Measurements from ENCODE around the gene SORCS2.

DNA sequence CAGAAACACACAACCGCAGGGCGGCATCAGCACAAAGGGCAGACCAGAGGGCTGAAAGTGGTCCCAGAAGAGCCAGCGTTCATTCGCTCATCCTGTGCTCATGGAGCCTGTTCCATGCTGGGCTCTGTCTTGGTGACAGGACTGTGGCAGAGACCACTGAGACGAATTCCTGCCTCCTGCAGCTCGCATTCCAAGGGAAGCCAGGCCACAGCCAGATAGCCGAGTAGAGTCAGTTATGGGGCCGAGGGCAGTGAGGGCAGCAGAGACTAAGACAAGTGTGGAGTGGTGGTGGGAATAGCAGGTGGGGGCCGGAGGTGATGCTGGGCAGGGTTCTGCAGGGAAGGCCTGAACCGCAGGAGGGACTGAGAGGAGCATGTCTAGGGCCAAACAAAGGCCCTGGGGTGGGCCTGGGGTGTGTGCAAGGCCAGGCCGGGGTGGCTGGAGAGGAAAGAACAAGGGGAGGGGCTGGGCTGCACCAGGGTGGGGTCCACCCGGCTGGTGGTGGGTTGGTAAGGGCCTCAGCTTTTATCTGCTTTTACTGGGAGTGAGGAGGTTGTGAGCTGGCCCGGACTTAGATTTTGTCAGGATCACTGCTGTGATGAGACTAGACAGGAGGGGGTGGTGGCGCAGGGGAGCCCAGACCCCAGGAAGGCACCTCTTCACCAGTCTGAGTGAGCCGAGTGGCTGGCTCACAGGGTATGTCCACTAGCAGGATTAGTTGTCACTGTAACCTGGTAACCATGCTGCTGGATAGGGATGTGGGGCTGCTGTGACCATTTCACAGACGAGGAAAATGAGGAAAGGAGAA lies 236.1 kb downstream of the SORCS2 start:
- TF ChIP-seq, protein P1, sequence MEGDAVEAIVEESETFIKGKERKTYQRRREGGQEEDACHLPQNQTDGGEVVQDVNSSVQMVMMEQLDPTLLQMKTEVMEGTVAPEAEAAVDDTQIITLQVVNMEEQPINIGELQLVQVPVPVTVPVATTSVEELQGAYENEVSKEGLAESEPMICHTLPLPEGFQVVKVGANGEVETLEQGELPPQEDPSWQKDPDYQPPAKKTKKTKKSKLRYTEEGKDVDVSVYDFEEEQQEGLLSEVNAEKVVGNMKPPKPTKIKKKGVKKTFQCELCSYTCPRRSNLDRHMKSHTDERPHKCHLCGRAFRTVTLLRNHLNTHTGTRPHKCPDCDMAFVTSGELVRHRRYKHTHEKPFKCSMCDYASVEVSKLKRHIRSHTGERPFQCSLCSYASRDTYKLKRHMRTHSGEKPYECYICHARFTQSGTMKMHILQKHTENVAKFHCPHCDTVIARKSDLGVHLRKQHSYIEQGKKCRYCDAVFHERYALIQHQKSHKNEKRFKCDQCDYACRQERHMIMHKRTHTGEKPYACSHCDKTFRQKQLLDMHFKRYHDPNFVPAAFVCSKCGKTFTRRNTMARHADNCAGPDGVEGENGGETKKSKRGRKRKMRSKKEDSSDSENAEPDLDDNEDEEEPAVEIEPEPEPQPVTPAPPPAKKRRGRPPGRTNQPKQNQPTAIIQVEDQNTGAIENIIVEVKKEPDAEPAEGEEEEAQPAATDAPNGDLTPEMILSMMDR (IDR thresholded peaks at IDR 0.05): no peak
- TF ChIP-seq EZH2 (IDR thresholded peaks at IDR 0.05; ENCODE audit: borderline replicate concordance, insufficient read depth, low read depth, low read length, poor library complexity, severe bottlenecking): no peak
